SH-SY5Y (cell line): ENCODE results near the gene YTHDF2.

ENCODE experiments used
- GATA2 ChIP-seq: IDR thresholded peaks from 2 replicates; pipeline ENCODE4 v1.6.1; 2011; ENCODE audit warnings: mild to moderate bottlenecking, low read depth, low read length
- GATA3 ChIP-seq: IDR thresholded peaks from 2 replicates; pipeline ENCODE4 v1.6.1; 2011; ENCODE audit warnings: low read depth, mild to moderate bottlenecking, low read length, moderate library complexity

YTHDF2 gene

DNA sequence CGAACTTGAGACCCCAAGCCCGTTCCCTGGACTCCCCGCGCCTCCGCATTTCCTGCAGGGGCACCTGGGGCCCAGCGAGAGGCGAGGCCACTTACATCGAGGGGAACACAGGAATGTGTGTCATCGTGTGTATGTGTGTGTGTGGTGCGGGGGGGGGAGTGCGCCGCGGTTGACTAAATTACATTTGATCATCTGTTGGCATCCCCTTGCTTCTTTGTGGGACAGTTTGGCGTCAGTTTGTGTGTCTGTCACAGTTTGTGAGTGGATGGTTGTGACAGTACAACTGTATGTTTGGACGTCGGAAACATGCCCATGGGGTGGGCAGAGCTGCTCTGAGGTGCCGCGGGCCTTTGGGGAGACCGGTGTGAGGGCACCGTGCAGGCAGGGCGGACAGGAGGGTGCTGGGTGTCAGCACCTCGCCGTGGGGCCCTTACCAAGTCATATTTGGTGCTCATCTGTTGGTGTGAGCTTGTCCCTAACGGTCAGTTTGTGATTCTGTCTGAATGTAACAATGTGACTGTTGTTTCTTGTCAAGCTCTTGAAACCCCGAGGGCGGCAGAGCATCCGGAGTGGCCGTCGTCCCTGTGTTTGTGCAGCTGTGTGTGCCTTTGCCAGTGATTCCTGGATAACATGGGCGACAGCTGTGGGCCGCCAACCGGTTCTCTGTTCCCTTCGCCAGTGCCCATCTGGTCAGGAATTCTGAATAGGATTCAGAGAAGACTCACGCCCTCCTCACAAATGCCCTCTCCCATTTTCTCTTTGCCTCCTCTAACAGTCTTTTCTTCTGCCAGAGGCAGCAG, 76.1 kb downstream of the YTHDF2 start:
- TF ChIP-seq GATA2 (peak; percentile 79), GATA3 (no peak)

DNA sequence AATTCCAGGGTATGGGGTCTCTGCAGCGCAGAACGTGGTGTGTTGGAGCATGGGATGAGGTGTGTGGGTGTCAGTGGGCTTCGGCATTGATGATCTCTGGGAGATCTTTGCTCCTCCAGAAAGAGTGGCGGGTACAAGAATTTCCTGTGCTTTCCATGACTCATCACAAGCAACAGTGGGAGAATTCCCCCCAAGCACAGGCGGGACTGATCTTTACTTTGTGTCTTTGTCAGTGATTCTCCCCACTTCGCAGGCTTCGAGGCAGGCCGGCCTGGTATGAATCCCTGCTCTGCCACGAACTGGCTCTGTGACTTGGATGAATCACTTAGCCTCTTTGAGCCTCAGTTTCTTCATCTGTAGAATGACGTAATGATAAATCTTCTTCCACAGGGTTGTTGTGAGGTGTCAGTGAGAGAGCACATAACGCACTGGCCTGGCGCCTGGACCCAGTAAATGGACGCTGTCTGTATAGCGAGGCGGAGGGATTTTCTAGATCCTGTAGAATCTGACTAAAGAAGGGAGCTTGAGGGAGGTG, 77.3 kb downstream of the YTHDF2 start:
- TF ChIP-seq GATA3 (no peak), GATA2 (no peak)

DNA sequence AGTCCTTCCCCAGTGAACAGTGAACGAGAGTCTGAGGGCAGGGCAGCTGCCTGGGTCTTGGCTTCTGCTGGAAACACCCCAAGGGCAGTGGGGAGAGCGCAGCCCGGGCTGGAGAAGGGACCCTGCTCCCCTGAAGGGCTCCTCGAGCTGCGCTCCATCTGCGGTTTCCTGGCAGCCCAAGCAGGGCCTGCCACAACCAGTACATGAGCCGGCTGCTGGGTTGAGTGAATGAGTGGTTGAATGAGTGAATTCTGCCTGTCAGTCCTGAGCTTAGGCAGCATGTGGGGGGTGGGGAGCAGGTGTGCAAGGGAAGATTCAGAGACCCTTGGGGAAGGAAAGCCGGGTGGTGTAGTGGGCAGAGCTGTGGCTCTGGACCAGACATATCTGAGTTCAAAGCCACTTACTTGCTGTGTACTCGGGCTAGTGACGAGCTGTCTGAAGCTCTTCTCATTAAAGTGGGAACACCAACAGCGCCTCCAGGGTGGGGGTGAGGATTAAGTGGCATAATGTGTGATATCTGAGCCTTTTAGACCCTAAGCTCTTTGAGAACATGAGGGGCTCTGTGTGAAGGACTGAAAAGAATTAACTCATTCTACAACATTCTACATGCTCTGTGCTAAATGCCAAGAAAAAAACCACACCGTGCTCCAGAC, 78.9 kb downstream of the YTHDF2 start:
- TF ChIP-seq GATA2 (no peak), GATA3 (no peak)

DNA sequence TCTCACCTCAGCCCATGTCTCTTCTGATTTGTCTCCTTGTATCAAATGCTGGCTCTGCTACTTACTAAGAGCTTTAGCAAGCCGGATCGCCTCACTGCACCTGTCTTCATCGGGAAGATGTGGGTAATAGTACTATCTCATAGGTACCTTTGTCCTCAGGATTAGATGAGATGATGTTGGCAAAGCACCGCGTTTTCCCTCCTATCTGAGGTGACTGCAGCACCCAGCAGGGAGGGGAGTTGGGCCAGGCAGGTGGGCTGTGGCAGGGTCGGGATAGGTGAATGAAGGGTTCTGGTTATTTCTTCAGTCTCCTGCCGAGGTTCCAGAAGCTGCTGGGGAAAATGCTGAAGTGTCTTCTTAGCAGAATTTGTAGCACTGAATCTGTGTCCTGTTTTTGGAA, 80.4 kb downstream of the YTHDF2 start:
- TF ChIP-seq GATA3, result no peak
- no peak for TF ChIP-seq GATA2

GRCh38 chr1:28819020-28819419, 82.3 kb downstream of the YTHDF2 start:
- TF ChIP-seq GATA3 (no peak), GATA2 (no peak)
